ENCODE data around the gene HNRNPDL. TPM values are rescaled to one million over a fixed set of nuclear protein-coding genes. Genes with fewer than 3 reads are reported as not detected.

Gene HNRNPDL
- total RNA-seq, 1 donor from 2014 or later = 140 TPM

DNA sequence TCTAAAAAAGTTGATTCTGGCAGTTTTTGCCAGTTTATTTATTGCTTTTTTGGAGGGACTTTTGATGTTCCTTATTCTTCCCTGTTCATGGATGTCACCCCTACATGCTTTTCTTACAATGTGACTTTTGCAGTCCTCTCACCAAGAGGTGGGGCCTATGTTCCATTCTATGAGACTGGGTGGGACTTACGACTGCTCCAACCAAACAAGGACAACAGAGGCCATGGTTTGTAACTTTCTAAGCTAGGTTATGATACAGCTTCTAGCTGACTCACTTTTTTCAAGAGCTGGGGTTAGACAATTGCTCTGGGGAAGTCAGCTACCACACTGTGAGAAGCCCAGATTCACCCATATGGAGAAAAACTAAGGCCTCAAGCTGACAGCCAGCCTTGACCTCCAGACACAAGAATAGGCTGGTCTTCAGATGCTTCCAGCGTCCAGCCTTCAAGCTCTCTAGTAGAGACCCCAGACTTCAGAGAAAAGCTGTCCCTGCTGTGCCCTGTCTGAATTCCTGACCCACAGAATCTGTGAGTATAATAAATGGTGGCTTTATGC is 39.6 kb upstream of the HNRNPDL start:
- Histone ChIP-seq H3K4me3 (no peak overlapping the region), H3K27ac (no peak overlapping the region), H3K9me3 (no peaks in the 10 kb centered on the region), H3K4me1 (no peaks in the 10 kb centered on the region), H3K27me3 (ENCODE audit: low read depth) (no peaks in the 10 kb centered on the region), H3K36me3 (no peaks in the 10 kb centered on the region)
- ATAC-seq (no peak), DNase-seq (no peak)
- intact Hi-C loops (cut with DNase I) = loop anchor here (10.0 kb wide), 1 partner anchor 265 kb away; no protein-coding TSS in a partner anchor
- no peak for TF ChIP-seq CTCF (IDR thresholded peaks at IDR 0.05)

DNA sequence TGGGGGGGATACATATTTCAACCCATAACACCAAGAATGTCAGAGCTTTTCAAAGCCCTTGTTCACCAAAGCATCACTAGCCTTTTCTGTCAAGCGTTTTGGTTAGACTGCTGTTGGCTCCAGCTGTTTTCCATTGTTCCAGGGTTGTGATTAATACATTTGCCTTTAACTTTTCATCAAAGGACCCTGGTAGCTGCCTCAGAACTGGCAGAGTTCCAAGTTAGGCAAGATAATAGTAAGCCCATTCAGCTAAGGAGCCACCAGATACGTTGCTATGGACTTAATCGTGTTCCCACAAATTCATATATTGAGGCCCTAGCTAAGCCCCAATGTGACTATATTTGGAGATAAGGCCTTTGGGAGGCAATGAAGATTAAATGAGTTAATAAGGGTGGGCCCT is 37.2 kb upstream of the HNRNPDL start:
- ATAC-seq = no peak
- Histone ChIP-seq H3K27ac (no peak overlapping the region), H3K4me1 (peaks cover 5% of the 10 kb centered on the region), H3K9me3 (no peaks in the 10 kb centered on the region), H3K27me3 (ENCODE audit: low read depth) (no peaks in the 10 kb centered on the region), H3K4me3 (no peak overlapping the region), H3K36me3 (no peaks in the 10 kb centered on the region)
- intact Hi-C loops (cut with DNase I) = loop anchor here (10.0 kb wide), 1 partner anchor 267 kb away; no protein-coding TSS in a partner anchor
- no peak for TF ChIP-seq CTCF (IDR thresholded peaks at IDR 0.05)
- no peak for DNase-seq

- H3K4me3 ChIP-seq = no peak overlapping the region
Measured at GRCh38 chr4:82463221-82463620, 33.0 kb upstream of the HNRNPDL start.

GRCh38 chr4:82462415-82462831 is 32.2 kb upstream of the HNRNPDL start:
- Histone ChIP-seq H3K9me3 (no peaks in the 10 kb centered on the region), H3K36me3 (peaks cover 36% of the 10 kb centered on the region), H3K4me3 (no peak overlapping the region), H3K27me3 (ENCODE audit: low read depth) (no peaks in the 10 kb centered on the region), H3K4me1 (peaks cover 5% of the 10 kb centered on the region), H3K27ac (no peak overlapping the region)
- ATAC-seq (peak; percentile 89 to 91), DNase-seq (peak; percentile 77)
- peak; percentile 87 for TF ChIP-seq CTCF (IDR thresholded peaks at IDR 0.05)
- intact Hi-C loops (cut with DNase I) = loop anchor here (10.0 kb wide), 1 partner anchor 272 kb away; no protein-coding TSS in a partner anchor

More at GRCh38 chr4:82463221-82463620, 33.0 kb upstream of the HNRNPDL start:
- H3K4me1 ChIP-seq = peaks cover 5% of the 10 kb centered on the region
- DNase-seq (no peak), ATAC-seq (peak in 1 of 2 donors; percentile 45)
- TF ChIP-seq CTCF (IDR thresholded peaks at IDR 0.05) = no peak
- no peak overlapping the region for H3K27ac ChIP-seq
- intact Hi-C loops (cut with DNase I) = loop anchor here (10.0 kb wide), 1 partner anchor 272 kb away; no protein-coding TSS in a partner anchor
- peaks cover 28% of the 10 kb centered on the region for H3K36me3 ChIP-seq
- no peaks in the 10 kb centered on the region for H3K9me3 ChIP-seq
- H3K27me3 ChIP-seq (ENCODE audit: low read depth) = no peaks in the 10 kb centered on the region

DNA sequence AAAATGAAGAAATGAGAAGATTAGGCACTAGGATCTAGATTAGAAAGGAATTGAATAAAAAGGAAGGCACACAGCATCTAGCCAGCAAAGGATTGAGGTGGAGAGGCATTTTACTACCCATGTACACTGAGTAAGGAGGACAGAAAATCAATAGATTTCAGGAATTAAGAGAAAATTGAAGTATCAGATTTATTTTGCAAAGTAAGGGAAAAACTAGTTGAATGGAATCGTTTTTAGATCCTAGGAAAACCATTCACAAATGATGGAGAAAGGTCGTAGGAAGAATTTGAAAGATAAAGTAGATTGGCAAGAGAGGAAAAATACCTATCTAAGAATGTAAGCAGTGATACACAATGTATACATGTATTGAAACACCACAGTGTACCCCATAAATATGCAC is 31.4 kb upstream of the HNRNPDL start:
- H3K4me1 ChIP-seq = peaks cover 5% of the 10 kb centered on the region
- no peaks in the 10 kb centered on the region for H3K9me3 ChIP-seq
- intact Hi-C loops (cut with DNase I) = loop anchor here (10.0 kb wide), 1 partner anchor 273 kb away; no protein-coding TSS in a partner anchor
- no peak for DNase-seq
- H3K27me3 ChIP-seq (ENCODE audit: low read depth) = no peaks in the 10 kb centered on the region
- no peak for TF ChIP-seq CTCF (IDR thresholded peaks at IDR 0.05)
- no peak overlapping the region for H3K4me3 ChIP-seq
- peaks cover 43% of the 10 kb centered on the region for H3K36me3 ChIP-seq
- H3K27ac ChIP-seq = no peak overlapping the region
- no peak for ATAC-seq

Measured in lower lobe of right lung (tissue), 2 donors.